H4 (cell line): ENCODE measurements around the gene SH2D7. TPM values are rescaled to one million over a fixed set of nuclear protein-coding genes. Genes with fewer than 3 reads are reported as not detected.

Experiments
- DNase-seq: peaks from one replicate; pipeline ENCODE4 v3.0.0-alpha.2; 2015; ENCODE audit warnings: low spot score
- total RNA-seq: library from RNA; depleted of rRNA; stranded (reverse); fragments of >200 nt; shearing (Covaris generic); gene quantifications from 2 replicates; pipeline ENCODE4 v1.2.3, GENCODE V29; 2014

The SH2D7 gene
- total RNA-seq, 1 experiment from 2014 or later, result not detected

DNA sequence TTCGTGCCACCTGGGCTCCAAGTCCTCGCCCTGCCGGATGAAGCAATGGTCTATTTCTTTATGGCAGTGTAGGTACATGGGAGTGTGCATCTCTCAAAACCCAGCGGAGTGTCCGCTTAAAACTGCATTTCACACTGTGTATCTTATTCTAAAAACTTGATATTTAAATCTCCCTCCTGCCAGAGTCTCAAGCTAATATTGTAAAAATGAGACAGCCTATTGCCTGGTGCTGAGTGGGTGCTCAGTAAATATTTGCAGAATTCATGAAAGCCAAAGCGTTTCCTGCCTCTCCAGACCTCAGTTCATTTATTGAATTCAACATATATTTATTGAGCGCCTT, 14.5 kb upstream of the SH2D7 start:
- no peak for DNase-seq

DNA sequence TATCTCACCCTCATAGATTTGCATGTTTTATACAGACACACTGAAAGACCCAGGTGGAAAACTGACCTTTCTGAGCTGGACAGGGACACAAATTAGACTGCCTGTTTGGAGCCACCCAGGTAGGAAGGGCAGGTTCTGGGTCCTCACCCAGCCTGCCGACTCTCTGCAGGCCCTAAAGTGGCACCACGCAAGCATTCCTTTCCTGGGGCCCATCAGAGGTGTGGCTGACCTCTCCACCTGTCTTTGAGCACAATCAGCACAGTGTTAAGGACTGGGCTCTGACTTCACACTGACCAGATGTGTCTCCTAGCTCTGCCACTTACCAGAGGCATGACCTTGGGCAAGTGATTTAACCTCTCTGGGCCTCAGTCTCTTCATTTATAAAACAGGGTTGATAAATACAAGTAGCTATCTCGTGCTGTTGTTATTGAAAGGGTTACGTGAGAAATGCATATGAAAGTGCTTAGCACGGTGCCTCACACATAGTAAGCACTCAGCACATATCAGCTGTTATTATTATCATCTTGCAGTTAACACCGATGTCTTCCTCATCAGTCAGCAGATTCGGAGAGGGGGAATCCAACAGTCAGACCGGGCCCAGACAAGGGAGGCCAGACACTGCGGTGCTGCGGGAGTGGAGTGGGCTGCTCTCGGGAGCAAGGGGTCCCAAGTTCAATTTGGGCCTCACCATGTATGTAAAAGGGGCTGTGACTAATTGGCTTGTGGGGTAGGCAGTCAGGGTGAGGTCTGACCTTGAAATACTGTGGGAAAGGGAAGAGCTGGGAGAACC, 12.9 kb upstream of the SH2D7 start:
- no peak for DNase-seq

DNA sequence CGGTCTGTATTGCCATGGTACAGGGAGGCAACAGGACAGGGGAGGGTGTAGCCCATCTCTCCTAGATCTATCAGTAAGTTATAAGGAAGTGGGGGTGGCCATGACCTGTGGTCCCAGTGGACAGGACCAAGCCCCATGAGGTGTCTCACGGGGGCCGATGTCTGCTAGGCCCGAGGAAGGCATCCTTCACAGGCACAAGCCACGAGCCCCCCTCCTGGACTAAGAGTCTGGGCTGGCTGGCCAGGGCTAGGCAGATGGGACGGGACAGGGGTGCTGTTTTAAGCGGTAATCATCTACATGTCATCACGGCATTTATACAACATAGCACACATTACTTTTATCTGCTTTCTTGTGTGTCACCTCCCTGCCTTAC, 12.3 kb upstream of the SH2D7 start:
- DNase-seq, result no peak

DNA sequence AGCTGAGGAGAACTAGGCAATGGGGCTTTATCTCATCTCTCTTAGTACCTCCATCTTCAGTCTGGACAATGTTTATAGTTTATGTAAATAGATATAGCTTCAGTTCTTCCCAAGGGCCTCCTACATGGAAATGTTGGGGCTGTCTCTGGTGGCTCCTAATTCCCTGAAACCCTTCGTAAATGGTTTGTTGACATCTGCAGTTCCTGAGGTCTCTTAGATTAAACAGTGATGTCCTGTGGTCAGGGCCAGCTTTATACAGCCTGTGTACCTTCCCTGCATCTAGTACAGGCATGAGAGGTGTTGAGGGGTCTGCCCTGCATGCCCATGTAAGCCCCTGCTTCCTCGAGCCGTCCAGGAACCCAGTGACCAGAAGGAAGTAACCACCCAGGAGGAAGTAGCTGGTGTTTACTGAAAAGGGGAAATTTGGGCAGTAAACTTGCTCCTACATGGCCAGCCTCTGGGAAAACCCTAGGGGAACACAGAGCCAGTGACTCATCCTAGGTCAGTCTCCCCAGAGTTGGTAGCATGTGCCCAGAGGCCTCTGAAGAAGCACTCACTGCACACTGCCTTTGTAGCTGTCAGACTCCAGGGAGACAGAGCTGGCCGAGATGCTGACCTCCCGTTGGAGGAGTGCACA, 10.1 kb upstream of the SH2D7 start:
- peak; percentile 33 for DNase-seq

DNA sequence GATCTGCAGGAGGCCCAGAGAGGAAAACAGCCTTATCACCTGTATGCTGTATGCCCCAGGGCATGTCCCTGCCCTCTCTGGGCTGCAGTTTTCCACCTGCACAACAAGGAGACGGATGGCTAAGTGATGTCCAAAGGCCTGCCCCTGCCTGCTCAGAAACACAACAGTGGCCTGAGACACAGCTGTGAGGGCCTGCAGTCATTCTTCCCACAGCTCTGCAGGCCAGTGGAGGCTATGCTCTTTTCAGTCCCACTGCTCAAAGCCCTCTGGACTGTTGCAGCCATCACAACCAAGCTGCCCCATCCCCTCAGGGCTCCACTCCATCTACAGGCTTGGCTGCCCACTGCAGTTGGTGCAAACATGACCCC, 9.6 kb upstream of the SH2D7 start:
- no peak for DNase-seq

DNA sequence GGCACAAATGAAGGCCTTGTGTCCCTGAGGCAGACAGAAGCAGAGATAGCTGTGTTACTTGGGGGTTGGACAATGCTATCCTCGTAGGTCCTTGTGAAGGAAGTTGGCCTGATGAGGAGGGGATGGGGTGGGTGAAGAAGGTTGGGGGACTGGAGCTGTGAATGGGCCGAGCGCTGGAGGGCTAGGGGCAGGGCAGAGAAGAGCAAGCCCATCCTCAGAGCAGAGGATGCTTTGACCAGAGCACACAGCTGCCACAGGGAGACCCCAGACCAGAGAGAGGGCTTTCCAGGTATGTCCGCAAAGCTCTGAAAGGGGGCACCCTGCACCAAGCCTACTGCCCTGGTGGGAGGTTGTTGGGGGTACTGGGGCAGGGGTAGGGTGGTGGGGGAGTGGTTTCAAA, 9.2 kb upstream of the SH2D7 start:
- DNase-seq, result no peak

DNA sequence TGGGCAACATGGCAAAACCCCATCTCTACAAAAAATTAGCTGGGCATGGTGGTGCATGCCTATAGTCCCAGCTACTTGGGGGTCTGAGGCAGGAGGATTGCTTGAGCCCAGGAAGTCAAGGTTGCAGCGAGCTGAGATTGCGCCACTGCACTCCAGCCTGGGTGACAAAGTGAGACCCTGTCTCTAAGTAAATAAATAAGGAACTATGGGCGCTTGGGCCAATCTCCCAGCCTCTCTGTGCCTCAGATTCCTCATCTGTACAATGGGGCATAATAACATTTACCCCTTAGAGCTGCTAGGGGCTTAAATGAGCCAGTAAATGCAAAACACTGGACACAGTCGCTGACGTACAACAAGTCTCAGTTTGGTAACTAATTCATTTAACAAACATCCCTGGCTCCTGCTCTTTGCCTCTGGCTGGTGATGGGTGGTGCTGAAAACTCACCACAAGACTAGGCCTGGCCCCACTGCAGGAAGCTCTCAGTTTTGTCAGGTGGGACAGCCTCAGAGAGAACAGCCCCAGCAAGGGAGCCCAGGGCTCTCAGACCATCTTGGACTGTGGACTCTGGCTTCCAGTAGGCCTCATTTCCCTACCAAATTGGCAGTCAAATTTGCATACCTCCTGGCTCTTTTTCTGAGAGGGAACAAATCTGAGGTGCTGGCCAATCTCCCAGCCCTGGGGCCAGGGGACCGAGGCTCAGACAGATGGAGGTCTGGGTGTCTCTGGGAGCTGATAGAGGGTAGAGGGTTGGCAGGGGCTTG, 8.5 kb upstream of the SH2D7 start:
- no peak for DNase-seq

DNA sequence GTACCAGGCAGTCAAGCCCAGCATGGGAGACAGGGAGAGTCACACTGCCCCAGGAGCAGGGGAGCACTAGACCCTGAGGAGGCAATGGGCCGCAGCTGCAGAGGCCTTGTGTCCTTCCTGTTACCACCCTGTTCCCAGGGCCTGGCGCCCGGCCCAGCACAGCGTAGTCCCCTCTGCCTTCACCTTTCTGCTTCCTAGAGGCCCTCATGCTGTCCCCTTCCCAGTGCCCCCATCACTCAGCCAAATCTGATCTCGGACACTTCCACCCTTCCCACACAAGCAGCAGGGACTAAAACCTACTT, 8.0 kb upstream of the SH2D7 start:
- DNase-seq, result no peak

DNA sequence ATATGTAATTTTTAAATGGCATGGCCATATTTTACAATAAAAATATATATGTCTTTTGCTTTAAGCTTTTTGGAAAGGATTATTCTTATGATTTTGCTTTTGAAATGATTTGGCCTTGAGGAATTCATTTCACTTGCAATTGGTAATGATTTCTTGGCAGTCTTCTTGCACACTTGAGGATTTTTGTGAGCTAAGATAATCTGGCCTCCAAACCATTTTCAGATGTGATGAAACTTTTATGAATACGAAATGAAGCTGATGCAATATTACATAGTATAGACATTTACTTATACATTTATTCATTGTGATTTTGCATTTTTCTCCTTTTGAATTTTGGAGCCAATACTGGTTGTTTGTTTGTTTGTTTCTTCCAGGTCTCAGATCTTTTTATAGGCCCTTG, 6.4 kb upstream of the SH2D7 start:
- DNase-seq, result no peak

DNA sequence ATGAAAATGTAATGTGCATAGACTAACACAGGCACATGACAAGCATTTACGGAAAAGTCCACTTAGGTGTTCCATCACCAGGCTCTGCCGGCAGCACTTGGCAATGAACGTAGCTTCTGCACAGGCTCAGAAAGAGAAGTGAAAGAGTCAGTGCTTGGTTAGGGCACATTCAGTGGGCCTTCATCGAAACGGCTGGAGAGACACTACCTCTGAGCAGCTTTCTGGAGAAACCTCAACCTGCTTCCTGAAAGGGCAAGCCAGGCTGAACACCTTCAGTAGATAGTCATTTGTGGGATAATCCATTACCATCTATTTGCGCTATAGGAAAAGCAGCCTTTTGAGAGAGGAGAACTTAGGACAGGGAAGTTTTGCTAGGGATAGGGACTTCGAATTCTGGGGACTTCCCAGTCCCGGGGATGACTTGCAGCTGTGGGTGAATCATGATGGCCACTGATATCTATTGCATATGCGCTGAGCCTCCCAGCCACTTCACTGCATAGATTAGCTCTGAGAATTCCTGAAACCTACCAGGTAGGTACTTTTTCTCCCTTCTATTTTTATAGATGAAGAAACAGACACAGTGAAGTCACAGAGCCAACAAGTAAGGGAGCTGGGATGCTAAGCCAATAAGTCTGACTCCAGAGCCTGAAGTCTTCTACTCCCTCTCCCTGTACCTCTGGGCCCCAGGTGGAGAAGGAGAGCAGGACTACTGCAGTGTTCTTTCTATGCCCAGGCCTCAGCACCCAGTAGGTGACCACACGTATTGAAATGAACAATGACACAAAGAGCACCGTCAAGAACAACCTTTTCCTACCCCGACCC, 4.2 kb upstream of the SH2D7 start:
- no peak for DNase-seq

DNA sequence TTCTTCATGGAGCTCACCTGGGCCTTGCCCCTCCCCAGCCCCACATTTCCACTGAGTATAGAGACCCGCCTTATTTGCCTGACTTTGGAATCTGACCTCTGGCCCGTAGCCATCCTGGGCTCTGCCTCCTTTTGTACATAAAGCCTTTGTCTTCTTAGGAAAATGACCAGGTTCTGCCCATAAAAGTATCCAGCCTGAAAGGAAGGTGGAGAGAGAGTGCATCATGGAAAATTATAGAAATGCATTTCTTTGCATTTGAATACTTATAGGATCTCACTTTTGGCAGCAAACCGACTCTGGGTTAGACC, 3.6 kb upstream of the SH2D7 start:
- no peak for DNase-seq

DNA sequence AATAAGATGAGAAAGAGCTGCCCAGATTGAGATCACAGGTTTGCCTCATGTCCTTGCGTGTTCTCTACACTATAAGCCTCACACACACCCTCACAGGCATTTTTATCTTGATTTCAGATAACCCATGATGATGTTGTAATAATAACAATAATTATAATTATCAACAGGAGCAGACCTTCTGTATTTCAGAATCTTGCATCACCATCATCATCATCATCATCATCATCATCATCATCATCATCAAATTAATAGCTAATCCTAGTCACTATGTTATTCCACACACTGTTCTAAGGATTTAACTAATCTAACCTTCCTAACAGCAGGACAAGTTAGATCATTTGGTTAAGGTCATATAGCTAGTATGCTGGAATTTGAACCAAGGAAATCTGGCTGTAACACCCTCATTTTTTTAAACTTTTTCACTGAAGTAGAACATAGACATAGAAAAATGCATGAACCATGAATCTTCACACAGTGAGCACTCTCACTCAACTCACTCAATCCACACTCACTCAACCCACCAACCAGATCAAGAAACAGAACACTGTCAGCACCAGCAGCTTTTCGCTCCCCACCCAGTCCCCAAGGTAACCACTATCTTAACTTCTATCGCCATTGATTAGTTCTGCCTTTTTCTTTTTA, 1.8 kb upstream of the SH2D7 start:
- DNase-seq, result no peak

DNA sequence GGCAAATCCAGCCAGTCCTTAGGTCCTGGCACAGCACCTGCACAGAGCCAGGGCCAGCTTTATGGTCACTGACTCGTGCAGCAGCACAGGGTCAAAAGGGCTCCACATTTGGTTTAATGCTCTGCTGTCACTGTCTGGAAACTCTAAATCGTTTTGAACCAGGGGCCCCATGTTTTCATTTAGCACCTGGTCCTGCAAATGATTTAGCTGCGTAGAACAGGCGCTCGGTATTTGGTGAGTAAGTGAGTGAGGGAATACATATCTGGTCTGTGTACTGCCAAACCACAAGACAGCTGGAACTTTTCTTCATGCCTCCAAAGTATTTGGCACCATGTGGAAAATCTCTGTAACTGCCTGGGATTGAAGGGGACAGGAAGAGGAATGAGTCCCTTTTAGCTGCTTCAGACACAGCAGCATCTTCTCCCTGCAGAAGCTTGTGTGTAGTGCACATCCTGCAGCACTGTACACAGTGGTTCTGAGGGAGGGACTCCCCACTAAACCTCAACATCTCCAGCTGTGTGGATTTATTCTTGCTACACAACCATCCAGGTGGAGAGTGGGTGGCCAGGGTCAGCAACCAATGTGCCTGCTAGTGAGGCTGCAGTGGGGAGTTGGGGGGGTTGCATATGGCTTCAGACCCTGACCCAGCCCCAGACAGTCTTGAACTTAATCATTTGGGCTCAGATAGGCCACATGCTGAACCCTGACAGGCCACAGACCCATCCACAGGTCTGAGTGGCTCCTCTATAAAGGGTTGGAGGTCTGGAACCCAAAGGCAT, 1.1 kb downstream of the SH2D7 start:
- DNase-seq, result peak; percentile 80

DNA sequence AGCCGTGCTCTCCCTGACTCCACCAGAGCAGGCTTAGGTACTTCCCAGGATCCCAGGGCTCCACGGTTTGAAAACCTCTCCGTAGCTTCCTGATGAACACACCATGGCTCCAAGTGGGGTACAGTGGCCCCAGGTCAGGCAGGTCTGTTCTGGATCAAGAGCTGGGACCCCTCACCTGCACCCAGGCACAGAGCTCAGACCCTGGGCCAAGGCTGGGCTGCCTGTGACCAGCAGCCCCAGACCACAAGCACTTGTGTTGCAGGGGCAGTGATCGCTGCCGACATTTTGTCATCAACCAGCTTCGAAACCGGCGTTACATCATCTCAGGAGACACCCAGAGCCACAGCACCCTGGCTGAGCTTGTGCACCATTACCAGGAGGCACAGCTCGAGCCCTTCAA, 5.3 kb downstream of the SH2D7 start:
- no peak for DNase-seq

DNA sequence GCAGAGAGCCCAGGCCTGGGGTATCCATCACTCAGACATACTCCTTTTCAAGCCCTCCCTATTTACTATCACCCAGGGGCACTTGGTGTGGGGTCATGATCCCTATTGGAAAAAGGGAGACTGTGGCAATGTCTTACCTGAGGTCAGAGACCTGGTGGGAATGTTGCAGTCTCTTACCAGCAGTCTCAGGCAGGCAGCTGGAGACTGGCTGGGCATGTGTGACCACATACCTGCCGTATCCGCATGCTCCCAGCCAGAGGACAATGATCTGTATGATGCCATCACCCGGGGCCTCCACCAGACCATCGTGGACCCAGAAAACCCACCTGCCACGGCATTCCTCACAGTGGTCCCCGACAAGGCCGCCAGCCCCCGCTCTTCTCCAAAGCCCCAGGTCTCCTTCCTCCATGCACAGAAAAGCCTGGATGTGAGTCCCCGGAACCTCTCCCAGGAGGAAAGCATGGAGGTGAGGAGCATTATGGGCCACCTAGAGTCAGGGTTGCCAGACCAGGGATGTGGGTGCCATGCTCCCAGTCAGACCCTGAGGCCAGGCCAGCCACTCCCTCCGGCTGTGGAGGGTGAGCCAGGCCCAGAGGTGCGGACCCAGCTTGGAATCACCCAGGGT, 5.9 kb downstream of the SH2D7 start:
- no peak for DNase-seq

DNA sequence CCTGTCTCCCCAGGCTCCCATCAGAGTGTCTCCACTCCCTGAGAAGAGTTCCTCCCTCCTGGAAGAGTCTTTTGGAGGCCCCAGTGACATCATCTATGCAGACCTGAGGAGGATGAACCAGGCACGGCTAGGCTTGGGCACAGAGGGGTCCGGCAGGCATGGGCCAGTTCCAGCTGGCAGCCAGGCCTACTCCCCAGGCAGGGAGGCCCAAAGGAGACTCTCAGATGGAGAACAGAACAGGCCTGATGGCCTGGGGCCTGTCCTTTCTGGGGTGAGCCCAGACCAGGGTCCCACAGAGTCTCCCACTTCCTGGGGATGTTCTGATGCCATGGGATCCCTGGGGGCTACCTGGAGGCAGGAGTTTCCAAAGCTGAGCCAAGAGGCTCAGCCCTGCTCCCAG, 8.5 kb downstream of the SH2D7 start:
- no peak for DNase-seq

DNA sequence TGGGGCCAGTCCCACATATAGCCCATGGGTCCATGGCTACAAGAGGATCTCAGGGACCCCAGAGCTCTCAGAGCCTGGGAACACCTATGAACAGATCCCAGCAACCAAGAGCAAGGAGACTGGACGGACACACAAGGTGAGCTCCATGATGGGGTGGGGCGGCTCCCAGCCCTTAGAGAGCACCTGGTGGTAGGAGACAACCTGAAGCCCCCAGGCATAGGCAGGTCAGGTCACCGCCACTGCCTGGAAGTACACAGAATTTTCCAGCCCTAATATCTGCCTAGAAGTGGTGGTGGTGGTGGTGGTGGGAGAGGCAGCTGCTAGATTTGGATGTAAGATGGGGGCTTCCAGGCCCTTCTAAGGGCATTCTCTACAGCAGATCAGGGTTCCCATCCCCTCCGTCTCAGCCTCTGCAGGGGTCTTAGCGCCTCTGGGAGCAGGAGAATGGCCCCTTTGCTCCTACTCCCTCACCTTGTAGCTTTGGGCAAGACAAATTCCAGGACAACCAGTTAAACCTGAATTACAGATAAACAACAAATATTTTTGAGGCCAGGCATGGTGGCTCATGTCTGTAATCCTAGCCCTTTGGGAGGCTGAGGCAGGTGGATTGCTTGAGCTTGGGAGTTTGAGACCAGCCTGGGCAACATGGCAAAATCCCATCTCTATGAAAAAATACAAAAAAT, 9.2 kb downstream of the SH2D7 start:
- no peak for DNase-seq

DNA sequence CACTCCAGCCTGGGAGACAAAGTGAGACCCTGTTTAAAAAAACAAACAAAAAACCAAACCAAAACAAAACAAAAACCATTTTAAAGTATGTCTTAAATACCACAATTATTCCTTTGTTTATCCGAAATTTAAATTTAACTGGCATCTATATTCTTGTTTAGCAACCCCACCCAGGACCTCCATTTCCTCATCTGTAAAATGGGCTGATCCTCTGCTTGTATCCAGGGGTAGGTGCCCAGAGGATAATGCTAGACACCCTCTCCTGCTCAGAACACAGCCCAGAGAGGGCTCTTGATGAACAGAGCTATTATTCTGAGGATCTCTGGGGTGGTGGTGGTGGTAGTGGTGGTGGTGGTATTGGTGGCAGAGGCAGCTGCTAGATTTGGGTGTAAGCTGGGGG, 9.8 kb downstream of the SH2D7 start:
- DNase-seq, result no peak

DNA sequence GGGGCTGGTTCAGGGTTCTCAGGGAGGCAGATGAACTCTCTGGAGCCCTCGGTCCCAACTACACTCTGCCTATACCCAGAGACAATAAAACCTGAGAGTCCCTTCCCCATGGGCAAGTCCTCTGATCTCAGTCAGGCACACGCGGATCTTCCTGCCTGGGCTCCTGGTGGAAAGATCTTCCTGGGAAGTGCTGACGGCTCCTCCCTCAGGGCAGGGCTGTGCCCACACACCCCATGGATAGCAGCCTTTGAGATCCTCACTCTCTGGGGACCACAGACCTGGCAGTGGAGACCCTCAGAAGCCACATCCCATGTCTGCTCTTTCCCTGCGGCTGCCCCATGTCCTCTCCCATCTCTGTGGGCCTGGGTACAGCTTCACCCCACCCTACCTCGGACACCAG, 10.4 kb downstream of the SH2D7 start:
- DNase-seq, result no peak

DNA sequence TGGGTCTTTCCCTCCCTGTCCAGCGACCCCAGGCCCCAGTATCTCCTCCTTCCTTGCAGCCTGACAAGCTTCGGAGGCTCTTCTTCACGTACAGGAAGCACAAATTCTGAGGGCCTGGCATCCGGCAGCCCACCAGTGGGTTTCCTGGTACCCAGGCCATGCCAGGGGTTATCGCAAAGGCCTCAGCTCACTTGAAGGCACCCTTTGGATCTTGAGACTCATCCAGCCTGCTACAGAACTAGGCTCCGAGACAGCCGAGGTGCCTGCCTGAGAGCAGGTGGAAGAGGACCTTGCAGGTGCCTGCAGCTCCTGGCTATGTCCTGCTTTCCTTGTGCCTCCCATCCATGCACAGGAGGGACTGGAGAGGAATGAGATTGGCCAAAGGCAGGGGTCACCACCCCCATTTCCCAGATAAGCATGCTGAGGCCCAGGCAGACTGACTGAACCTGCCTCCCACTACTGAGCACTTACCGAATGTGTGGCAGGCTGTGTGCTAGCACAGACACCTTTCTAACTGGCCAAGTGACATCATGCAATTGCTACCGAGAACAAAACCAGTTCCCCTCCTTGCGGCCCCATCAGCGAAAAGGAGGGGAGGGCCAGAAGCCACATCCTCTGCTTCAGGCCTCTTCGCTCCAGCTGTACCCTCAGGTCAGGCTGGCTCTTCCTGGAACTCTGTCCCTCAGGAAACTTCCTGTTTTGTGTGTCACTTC, 11.2 kb downstream of the SH2D7 start:
- DNase-seq, result no peak
